Thyroid gland (tissue), 4 donors: ENCODE data around the gene KCNMA1.

Source experiments
- CTCF ChIP-seq, 6 experiments: fragments of 200-600 bp in 3 of 6; fragments of 450-650 bp in 3 of 6; sonication (generic) in 3 of 6; IDR thresholded peaks; one replicate each; pipeline ENCODE4 v1.5.1; 2016 to 2019; ENCODE audit warnings: antibody characterized with exemption in 6 of 6, mild to moderate bottlenecking in 2 of 6, inconsistent platforms in 1 of 6, moderate library complexity in 1 of 6
- POLR2A ChIP-seq, 2 donors: fragments of 450-650 bp; IDR thresholded peaks; one replicate each; pipeline ENCODE4 v1.6.1; 2017; ENCODE audit warnings: antibody characterized with exemption in 2 of 2, mild to moderate bottlenecking in 2 of 2, moderate library complexity in 1 of 2

- TF ChIP-seq CTCF (IDR thresholded peaks at IDR 0.05) (no peak), POLR2A (IDR thresholded peaks at IDR 0.05) (no peak)
These were observed 490.8 kb downstream of the KCNMA1 start for GRCh38 chr10:77146712-77147336.
